Erythroblast (primary cell): ENCODE measurements around the gene TGM2.

ENCODE experiments used
- GATA1 ChIP-seq: IDR thresholded peaks from 2 replicates; pipeline ENCODE4 v1.6.1; 2011; ENCODE audit warnings: low read depth, mild to moderate bottlenecking, control low read depth, low read length, moderate library complexity
- POLR2A ChIP-seq: IDR thresholded peaks from 2 replicates; pipeline ENCODE4 v1.6.1; 2011; ENCODE audit warnings: mild to moderate bottlenecking, low read length

DNA sequence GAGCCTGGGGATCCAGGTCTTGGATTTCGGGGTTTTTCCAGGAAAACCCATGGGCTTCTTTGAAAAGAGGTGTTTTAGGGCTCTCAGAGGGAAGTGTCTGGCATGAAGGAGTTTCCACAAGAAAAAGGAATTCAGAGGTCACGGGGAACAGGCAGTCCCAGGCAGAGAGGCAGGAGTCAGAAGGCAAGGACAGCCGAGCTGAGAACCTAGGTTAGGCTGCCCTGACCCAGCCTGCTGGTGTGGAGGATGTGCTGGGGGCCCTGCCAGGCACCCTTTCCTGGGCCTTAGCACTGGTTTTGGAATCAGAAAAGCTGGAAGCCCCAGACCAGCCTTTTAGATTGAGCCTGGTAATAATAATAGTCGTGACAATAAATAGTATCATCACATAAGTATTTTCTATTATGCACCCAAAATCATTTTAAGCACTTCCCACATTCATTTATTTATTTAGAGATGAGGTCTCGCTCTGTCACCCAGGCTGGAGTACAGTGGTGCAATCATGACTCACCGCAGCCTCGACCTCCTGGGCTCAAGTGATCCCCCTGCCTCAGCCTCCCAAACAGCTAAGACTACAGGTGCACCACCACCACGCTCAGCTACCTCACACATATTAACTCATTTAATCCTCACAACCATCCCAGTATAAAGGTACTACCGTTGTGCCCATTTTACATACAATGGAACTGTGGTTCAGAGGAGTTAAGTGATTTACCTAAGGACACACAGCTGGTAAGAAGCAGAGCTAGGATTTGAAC, 19.9 kb downstream of the TGM2 start:
- TF ChIP-seq POLR2A (no peak), GATA1 (no peak)
